ENCODE results near the gene TMEM183A.

GRCh38 chr1:202959276-202959620 lies 47.9 kb upstream of the TMEM183A start:
- TF ChIP-seq POLR2AphosphoS5 (IDR thresholded peaks at IDR 0.05): no peak
- TF ChIP-seq CTCF (IDR thresholded peaks at IDR 0.05): no peak

All from esophagus muscularis mucosa (tissue), 3 donors.